Osteoblast (primary cell): ENCODE results near the gene CCSER1. TPM values are rescaled to one million over a fixed set of nuclear protein-coding genes. Genes with fewer than 3 reads are reported as not detected.

ENCODE experiments used
- DNase-seq: peaks from one replicate; pipeline ENCODE4 v3.0.0; 2011; ENCODE audit warnings: low spot score, mixed read lengths; ENCODE audit not compliant: insufficient read length; ENCODE audit errors: missing footprints
- H2AFZ ChIP-seq: 2 replicates; pipeline ENCODE4 v1.6.0; 2011; ENCODE audit warnings: mild to moderate bottlenecking, low read length
- H3K27ac ChIP-seq: 2 replicates; pipeline ENCODE4 v1.5.1; 2011; ENCODE audit warnings: mild to moderate bottlenecking, low read depth, low read length, moderate library complexity
- H3K27me3 ChIP-seq: 2 replicates; pipeline ENCODE4 v1.6.0; 2012; ENCODE audit warnings: mild to moderate bottlenecking, control low read depth, inconsistent platforms, low read length, moderate library complexity; ENCODE audit not compliant: insufficient read depth
- H3K36me3 ChIP-seq: 2 replicates; pipeline ENCODE4 v1.5.1; 2011; ENCODE audit warnings: mild to moderate bottlenecking, low read length, control low read depth, moderate library complexity; ENCODE audit not compliant: insufficient read depth
- H3K4me1 ChIP-seq: 2 replicates; pipeline ENCODE4 v1.5.1; 2011; ENCODE audit warnings: mild to moderate bottlenecking, low read length, control low read depth, moderate library complexity; ENCODE audit not compliant: insufficient read depth
- H3K4me2 ChIP-seq: 2 replicates; pipeline ENCODE4 v1.6.0; 2011; ENCODE audit warnings: mild to moderate bottlenecking, low read length; ENCODE audit not compliant: insufficient read depth
- H3K4me3 ChIP-seq: fragments of 200-600 bp; sonication (generic); 3 replicates; pipeline ENCODE4 v1.5.1; 2012; ENCODE audit warnings: mild to moderate bottlenecking, low read length, inconsistent platforms; ENCODE audit not compliant: insufficient read depth
- H3K79me2 ChIP-seq: 2 replicates; pipeline ENCODE4 v1.6.0; 2012; ENCODE audit warnings: mild to moderate bottlenecking, low read length, control low read depth, inconsistent platforms; ENCODE audit not compliant: insufficient read depth
- H3K9me3 ChIP-seq: 2 replicates; pipeline ENCODE4 v1.5.1; 2011; ENCODE audit warnings: low read depth, low read length, control low read depth
- H4K20me1 ChIP-seq: 2 replicates; pipeline ENCODE4 v1.6.0; 2012; ENCODE audit warnings: mild to moderate bottlenecking, low read length, control low read depth; ENCODE audit not compliant: insufficient read depth
- total RNA-seq: library from RNA; depleted of rRNA; stranded (reverse); fragments of >200 nt; gene quantifications from 2 replicates; pipeline ENCODE4 v1.2.3, GENCODE V29; 2012
- TF ChIP-seq, protein P1 (sequence below): IDR thresholded peaks from 2 replicates; pipeline ENCODE4 v1.5.1; 2011; ENCODE audit warnings: mild to moderate bottlenecking, low read depth, low read length, moderate library complexity; ENCODE audit errors: extremely low read depth

The CCSER1 gene
- total RNA-seq, 1 donor = under 0.01 TPM

DNA sequence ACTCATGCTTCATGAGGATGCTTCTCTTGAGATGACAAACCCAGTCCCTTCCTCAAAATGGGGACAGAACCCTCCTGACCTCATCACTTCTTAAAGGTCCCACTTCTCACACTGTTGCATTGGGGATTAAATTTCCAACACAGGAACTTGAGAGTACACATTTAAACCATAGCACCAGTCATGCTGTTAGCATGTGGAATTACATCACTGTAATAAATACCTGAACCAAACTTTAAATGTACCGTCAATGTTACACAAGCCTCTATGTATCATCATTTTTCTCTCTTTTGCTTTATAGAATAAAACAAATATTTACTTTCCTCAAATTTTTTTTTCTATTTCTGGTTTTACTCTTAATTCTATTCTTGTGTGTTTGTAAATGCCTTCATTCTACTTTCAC, 448.2 kb downstream of the CCSER1 start:
- no peak for DNase-seq
- TF ChIP-seq, protein P1, sequence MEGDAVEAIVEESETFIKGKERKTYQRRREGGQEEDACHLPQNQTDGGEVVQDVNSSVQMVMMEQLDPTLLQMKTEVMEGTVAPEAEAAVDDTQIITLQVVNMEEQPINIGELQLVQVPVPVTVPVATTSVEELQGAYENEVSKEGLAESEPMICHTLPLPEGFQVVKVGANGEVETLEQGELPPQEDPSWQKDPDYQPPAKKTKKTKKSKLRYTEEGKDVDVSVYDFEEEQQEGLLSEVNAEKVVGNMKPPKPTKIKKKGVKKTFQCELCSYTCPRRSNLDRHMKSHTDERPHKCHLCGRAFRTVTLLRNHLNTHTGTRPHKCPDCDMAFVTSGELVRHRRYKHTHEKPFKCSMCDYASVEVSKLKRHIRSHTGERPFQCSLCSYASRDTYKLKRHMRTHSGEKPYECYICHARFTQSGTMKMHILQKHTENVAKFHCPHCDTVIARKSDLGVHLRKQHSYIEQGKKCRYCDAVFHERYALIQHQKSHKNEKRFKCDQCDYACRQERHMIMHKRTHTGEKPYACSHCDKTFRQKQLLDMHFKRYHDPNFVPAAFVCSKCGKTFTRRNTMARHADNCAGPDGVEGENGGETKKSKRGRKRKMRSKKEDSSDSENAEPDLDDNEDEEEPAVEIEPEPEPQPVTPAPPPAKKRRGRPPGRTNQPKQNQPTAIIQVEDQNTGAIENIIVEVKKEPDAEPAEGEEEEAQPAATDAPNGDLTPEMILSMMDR = no peak
- Histone ChIP-seq H3K4me3 (no peak overlapping the region), H4K20me1 (no peaks in the 10 kb centered on the region), H3K27ac (no peak overlapping the region), H3K27me3 (no peaks in the 10 kb centered on the region), H3K36me3 (no peaks in the 10 kb centered on the region), H3K9me3 (peaks cover 6% of the 10 kb centered on the region), H3K4me1 (no peaks in the 10 kb centered on the region), H3K79me2 (no peaks in the 10 kb centered on the region), H2AFZ (no peak overlapping the region), H3K4me2 (no peak overlapping the region)

GRCh38 chr4:90580326-90580725, 453.1 kb downstream of the CCSER1 start:
- Histone ChIP-seq H3K9me3 (no peaks in the 10 kb centered on the region), H2AFZ (no peak overlapping the region), H3K36me3 (no peaks in the 10 kb centered on the region), H3K4me3 (no peak overlapping the region), H3K27ac (no peak overlapping the region), H3K79me2 (no peaks in the 10 kb centered on the region), H3K4me2 (no peak overlapping the region), H4K20me1 (no peaks in the 10 kb centered on the region), H3K27me3 (no peaks in the 10 kb centered on the region), H3K4me1 (no peaks in the 10 kb centered on the region)
- TF ChIP-seq, protein P1 = no peak
- no peak for DNase-seq

DNA sequence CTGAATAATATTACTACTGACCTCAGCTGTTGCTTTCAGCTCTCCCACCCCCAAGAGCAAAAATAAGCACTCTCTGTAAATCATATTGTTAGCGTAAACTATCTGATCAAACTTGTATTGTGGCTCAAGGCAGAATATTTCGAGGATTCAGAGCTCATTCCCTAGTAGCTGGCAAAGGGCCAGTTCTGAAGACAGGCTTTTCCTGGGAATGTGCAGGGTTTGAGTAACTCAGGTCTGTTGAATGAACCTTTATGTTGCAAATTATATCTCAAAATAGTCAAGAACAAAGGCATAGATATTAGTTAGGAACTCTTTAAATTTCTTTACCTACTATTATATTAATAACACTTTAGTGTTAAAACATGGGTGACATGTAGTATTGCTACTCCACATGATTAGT, 454.9 kb downstream of the CCSER1 start:
- Histone ChIP-seq H3K36me3 (no peaks in the 10 kb centered on the region), H3K27me3 (no peaks in the 10 kb centered on the region)
- DNase-seq = no peak

DNA sequence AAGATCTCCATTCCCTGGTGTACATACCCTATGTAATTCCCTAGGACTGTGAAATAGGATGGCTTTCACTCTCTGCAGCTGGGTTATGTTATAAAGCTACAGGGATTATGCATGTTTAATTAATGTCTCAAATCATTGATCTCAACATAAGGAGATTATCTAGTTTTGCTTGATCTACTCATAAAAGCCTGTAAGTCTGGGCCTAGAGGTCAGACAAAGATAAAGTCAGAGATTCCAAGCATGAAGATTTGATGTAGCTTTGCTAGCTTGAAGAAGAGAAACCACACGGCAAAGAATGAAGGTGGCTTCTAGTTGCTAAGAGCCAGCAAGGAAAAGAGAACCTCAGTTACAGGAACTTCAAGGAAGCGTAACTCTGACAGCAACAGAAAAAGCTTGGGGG, 456.9 kb downstream of the CCSER1 start:
- H4K20me1 ChIP-seq = no peaks in the 10 kb centered on the region
- no peak overlapping the region for H3K27ac ChIP-seq
- H2AFZ ChIP-seq = no peak overlapping the region
- no peaks in the 10 kb centered on the region for H3K4me1 ChIP-seq
- no peaks in the 10 kb centered on the region for H3K27me3 ChIP-seq
- no peaks in the 10 kb centered on the region for H3K36me3 ChIP-seq
- H3K9me3 ChIP-seq = no peaks in the 10 kb centered on the region
- no peak for DNase-seq
- H3K4me3 ChIP-seq = no peak overlapping the region
- H3K79me2 ChIP-seq = no peaks in the 10 kb centered on the region
- H3K4me2 ChIP-seq = no peak overlapping the region
- TF ChIP-seq, protein P1 = no peak

More for the DNA sequence above, 454.9 kb downstream of the CCSER1 start:
- Histone ChIP-seq H3K4me3 (no peak overlapping the region), H3K9me3 (no peaks in the 10 kb centered on the region), H2AFZ (no peak overlapping the region), H3K4me2 (no peak overlapping the region), H3K4me1 (no peaks in the 10 kb centered on the region), H3K79me2 (no peaks in the 10 kb centered on the region), H3K27ac (no peak overlapping the region), H4K20me1 (no peaks in the 10 kb centered on the region)
- TF ChIP-seq, protein P1 = no peak
